HG02884 (cell line): Measurements from ENCODE around the gene MLXIP.
A peak's percentile ranks its signal among the peaks of the same experiment; 100 is the strongest.
"Not testable (repeated sequence)": the region's sequence is repeated elsewhere in the genome, so short reads cannot be mapped to it uniquely, and the experiment has no call there.

ENCODE experiments used
- ATAC-seq: cut with Tn5 transposase; IDR thresholded peaks from one replicate; pipeline ENCODE4 v1.9.1; 2021; ENCODE audit warnings: mild to moderate bottlenecking, moderate library complexity; ENCODE audit not compliant: unreplicated experiment

Gene MLXIP

GRCh38 chr12:122078141-122079032 is at the start of gene MLXIP:
MLXIP (plus strand) TSS chr12:122078756; CDS start chr12:122078854, 98 bp downstream.
- peak; percentile 79 for ATAC-seq

GRCh38 chr12:122028905-122029560 is 49.5 kb upstream of the MLXIP start:
- no peak for ATAC-seq

- ATAC-seq: no peak
Measured at GRCh38 chr12:122029620-122030423, 48.7 kb upstream of the MLXIP start.

- ATAC-seq: no peak
Measured at GRCh38 chr12:122030424-122031035, 48.0 kb upstream of the MLXIP start.

GRCh38 chr12:122031342-122032216 is 47.0 kb upstream of the MLXIP start:
- no peak for ATAC-seq

- ATAC-seq: no peak
Measured at GRCh38 chr12:122032580-122032979, 46.0 kb upstream of the MLXIP start.

- ATAC-seq: no peak
Measured at GRCh38 chr12:122035292-122035691, 43.3 kb upstream of the MLXIP start.

- ATAC-seq: no peak
Measured at GRCh38 chr12:122036153-122036552, 42.4 kb upstream of the MLXIP start.

GRCh38 chr12:122040579-122041386 is 37.8 kb upstream of the MLXIP start:
- no peak for ATAC-seq

- ATAC-seq: not testable (repeated sequence)
Measured at GRCh38 chr12:122041458-122041857, 37.1 kb upstream of the MLXIP start.

GRCh38 chr12:122042910-122043309 is 35.6 kb upstream of the MLXIP start:
- ATAC-seq: no peak

GRCh38 chr12:122043476-122043875 is 35.1 kb upstream of the MLXIP start:
- ATAC-seq: no peak

GRCh38 chr12:122045262-122045661 is 33.3 kb upstream of the MLXIP start:
- no peak for ATAC-seq

GRCh38 chr12:122046145-122046544 is 32.4 kb upstream of the MLXIP start:
- no peak for ATAC-seq

GRCh38 chr12:122048151-122048550 is 30.4 kb upstream of the MLXIP start:
- no peak for ATAC-seq

GRCh38 chr12:122049827-122050226 is 28.7 kb upstream of the MLXIP start:
- no peak for ATAC-seq

- no peak for ATAC-seq
Measured at GRCh38 chr12:122050706-122051105, 27.9 kb upstream of the MLXIP start.

- no peak for ATAC-seq
Measured at GRCh38 chr12:122051231-122051876, 27.2 kb upstream of the MLXIP start.

GRCh38 chr12:122052285-122052684 is 26.3 kb upstream of the MLXIP start:
- ATAC-seq: no peak
